ENCODE data around the gene ZNF324. TPM values are rescaled to one million over a fixed set of nuclear protein-coding genes. Genes with fewer than 3 reads are reported as not detected.

ZNF324 gene
- polyA plus RNA-seq, 1 donor (not counting 4 experiments of a cell fraction or from before 2014, with no cell fraction given), result 5.0 TPM

DNA sequence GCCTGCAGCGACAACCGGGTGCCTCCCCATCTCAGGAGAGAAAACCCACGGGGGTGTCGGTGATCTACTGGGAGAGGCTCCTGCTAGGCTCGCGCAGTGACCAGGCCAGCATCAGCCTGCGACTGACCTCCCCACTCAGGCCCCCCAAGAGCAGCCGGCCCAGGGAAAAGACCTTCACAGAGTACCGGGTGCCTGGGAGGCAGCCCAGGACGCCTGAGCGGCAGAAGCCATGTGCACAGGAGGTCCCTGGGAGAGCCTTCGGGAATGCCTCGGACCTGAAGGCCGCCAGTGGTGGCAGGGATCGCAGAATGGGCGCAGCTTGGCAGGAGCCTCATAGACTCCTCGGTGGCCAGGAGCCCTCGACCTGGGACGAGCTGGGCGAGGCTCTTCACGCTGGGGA, 11.6 kb upstream of the ZNF324 start:
- H2AFZ ChIP-seq (ENCODE audit: control insufficient read depth, low read length), result no peak overlapping the region
- H3K9me1 ChIP-seq (ENCODE audit: control insufficient read depth, extremely low read depth, insufficient read depth, low read length), result no peaks in the 10 kb centered on the region
- no peak overlapping the region for H3K4me3 ChIP-seq (ENCODE audit: control insufficient read depth in 2 of 3, extremely low read depth in 1 of 3, insufficient read depth in 2 of 3, low read depth in 1 of 3, low read length in 3 of 3)
- dilution Hi-C loops (cut with MboI; ENCODE audit: extremely low pct_ligation_motif_present, low sequenced_read_pairs), result no loop called here
- no peaks in the 10 kb centered on the region for H3K9me3 ChIP-seq (ENCODE audit: control insufficient read depth, low read depth, low read length)
- DNase-seq (ENCODE audit: low read depth, low spot score) (no peak), FAIRE-seq (no peak)
- no peaks in the 10 kb centered on the region for H3K79me2 ChIP-seq (ENCODE audit: control insufficient read depth, insufficient read depth, low read length)
- H3K4me1 ChIP-seq (ENCODE audit: control insufficient read depth, extremely low read depth, insufficient read depth, low read length), result peaks cover 20% of the 10 kb centered on the region
- no peak overlapping the region for H3K4me2 ChIP-seq (ENCODE audit: control insufficient read depth, extremely low read depth, insufficient read depth, low read depth, low read length)
- peaks cover 14% of the 10 kb centered on the region in 2 experiments for H3K36me3 ChIP-seq (ENCODE audit: control insufficient read depth in 2 of 2, extremely low read depth in 1 of 2, insufficient read depth in 2 of 2, low read length in 2 of 2)
- H3K27me3 ChIP-seq (ENCODE audit: control insufficient read depth, extremely low read depth, insufficient read depth, low read length), result no peaks in the 10 kb centered on the region
- no peak overlapping the region for H3K27ac ChIP-seq (ENCODE audit: control insufficient read depth, insufficient read depth, low read length)
- no peak overlapping the region for H3K9ac ChIP-seq (ENCODE audit: control insufficient read depth, extremely low read depth, insufficient read depth, low read length)
- H4K20me1 ChIP-seq (ENCODE audit: control insufficient read depth, extremely low read depth, insufficient read depth, low read length), result no peaks in the 10 kb centered on the region
- TF ChIP-seq EZH2 (IDR thresholded peaks at IDR 0.05; ENCODE audit: low read length), result no peak
- TF ChIP-seq, protein P1, sequence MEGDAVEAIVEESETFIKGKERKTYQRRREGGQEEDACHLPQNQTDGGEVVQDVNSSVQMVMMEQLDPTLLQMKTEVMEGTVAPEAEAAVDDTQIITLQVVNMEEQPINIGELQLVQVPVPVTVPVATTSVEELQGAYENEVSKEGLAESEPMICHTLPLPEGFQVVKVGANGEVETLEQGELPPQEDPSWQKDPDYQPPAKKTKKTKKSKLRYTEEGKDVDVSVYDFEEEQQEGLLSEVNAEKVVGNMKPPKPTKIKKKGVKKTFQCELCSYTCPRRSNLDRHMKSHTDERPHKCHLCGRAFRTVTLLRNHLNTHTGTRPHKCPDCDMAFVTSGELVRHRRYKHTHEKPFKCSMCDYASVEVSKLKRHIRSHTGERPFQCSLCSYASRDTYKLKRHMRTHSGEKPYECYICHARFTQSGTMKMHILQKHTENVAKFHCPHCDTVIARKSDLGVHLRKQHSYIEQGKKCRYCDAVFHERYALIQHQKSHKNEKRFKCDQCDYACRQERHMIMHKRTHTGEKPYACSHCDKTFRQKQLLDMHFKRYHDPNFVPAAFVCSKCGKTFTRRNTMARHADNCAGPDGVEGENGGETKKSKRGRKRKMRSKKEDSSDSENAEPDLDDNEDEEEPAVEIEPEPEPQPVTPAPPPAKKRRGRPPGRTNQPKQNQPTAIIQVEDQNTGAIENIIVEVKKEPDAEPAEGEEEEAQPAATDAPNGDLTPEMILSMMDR (optimal IDR thresholded peaks at IDR 0.05 in 1 of 3, IDR thresholded peaks at IDR 0.05 in 1 of 3, conservative IDR thresholded peaks at IDR 0.05 in 1 of 3; ENCODE audit: extremely low read depth in 1 of 3, insufficient read depth in 2 of 3, low read length in 3 of 3), result no peak

DNA sequence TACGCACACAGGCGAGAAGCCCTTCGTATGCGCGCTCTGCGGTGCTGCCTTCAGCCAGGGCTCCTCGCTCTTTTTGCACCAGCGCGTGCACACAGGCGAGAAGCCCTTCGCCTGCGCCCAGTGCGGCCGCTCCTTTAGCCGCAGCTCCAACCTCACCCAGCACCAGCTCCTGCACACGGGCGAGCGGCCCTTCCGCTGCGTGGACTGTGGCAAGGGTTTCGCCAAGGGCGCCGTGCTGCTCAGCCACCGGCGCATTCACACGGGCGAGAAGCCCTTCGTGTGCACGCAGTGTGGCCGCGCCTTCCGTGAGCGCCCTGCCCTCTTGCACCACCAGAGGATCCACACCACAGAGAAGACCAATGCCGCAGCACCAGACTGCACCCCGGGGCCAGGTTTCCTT, 10.8 kb upstream of the ZNF324 start:
- H3K27me3 ChIP-seq (ENCODE audit: control insufficient read depth, extremely low read depth, insufficient read depth, low read length), result no peaks in the 10 kb centered on the region
- H3K4me1 ChIP-seq (ENCODE audit: control insufficient read depth, extremely low read depth, insufficient read depth, low read length), result peaks cover 15% of the 10 kb centered on the region
- H3K4me3 ChIP-seq (ENCODE audit: control insufficient read depth in 2 of 3, extremely low read depth in 1 of 3, insufficient read depth in 2 of 3, low read depth in 1 of 3, low read length in 3 of 3), result no peak overlapping the region
- no peak overlapping the region for H3K27ac ChIP-seq (ENCODE audit: control insufficient read depth, insufficient read depth, low read length)
- H3K9me3 ChIP-seq (ENCODE audit: control insufficient read depth, low read depth, low read length), result no peaks in the 10 kb centered on the region
- DNase-seq (ENCODE audit: low read depth, low spot score) (no peak), FAIRE-seq (no peak)
- dilution Hi-C loops (cut with MboI; ENCODE audit: extremely low pct_ligation_motif_present, low sequenced_read_pairs), result no loop called here
- no peak overlapping the region for H3K9ac ChIP-seq (ENCODE audit: control insufficient read depth, extremely low read depth, insufficient read depth, low read length)
- H3K4me2 ChIP-seq (ENCODE audit: control insufficient read depth, extremely low read depth, insufficient read depth, low read depth, low read length), result no peak overlapping the region
- no peaks in the 10 kb centered on the region for H3K79me2 ChIP-seq (ENCODE audit: control insufficient read depth, insufficient read depth, low read length)
- H3K36me3 ChIP-seq (ENCODE audit: control insufficient read depth in 2 of 2, extremely low read depth in 1 of 2, insufficient read depth in 2 of 2, low read length in 2 of 2), result peaks cover 14% of the 10 kb centered on the region in 2 experiments
- H3K9me1 ChIP-seq (ENCODE audit: control insufficient read depth, extremely low read depth, insufficient read depth, low read length), result no peaks in the 10 kb centered on the region
- TF ChIP-seq, protein P1 (optimal IDR thresholded peaks at IDR 0.05 in 1 of 3, IDR thresholded peaks at IDR 0.05 in 1 of 3, conservative IDR thresholded peaks at IDR 0.05 in 1 of 3; ENCODE audit: extremely low read depth in 1 of 3, insufficient read depth in 2 of 3, low read length in 3 of 3), result no peak
- H4K20me1 ChIP-seq (ENCODE audit: control insufficient read depth, extremely low read depth, insufficient read depth, low read length), result no peaks in the 10 kb centered on the region
- no peak overlapping the region for H2AFZ ChIP-seq (ENCODE audit: control insufficient read depth, low read length)
